ENCODE data around the gene COPB1.

Gene COPB1

GRCh38 chr11:14502039-14502438 lies 2.4 kb upstream of the COPB1 start:
- DNase-seq = no peak

DNA sequence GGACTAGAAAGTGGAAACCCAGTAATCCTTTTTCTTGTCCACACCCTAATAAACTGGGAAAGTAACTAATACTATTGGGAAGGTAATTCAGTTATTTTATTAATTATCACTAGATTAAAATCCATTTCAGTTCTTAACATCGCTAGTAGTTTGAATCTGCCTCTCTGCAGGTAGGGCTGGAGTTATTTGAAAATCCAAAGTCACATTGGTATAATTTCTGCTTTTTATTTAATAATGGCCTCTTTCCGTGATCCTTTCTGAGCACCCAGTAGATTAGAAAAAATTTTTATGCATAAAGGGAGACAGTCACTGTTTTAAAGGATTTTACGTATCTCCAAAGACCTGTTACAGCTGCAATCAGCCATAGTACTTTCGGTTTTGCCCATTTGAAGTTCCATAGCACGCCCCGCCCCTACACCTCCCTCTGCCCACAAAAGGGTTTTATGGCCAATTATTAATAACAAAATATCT lies 605 bp upstream of the COPB1 start:
- DNase-seq = no peak

DNA sequence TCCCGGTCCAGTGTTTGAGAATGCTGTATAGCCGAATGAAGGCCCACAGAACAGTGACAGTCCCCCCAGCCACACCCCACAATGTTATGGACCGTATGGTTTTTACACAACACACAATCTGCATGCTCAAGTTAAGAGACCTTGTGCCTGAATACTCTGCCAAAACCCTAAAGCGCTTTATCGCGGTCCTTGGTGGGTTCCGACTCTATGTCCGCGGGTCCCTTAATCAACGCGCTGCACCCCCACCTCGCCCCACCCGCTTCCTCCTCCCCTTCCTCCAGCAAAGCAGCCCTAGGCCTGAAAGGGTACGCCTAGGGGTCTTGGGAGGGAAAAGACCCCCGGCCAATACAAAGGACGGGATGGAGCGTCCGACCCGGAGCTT lies 442 bp downstream of the COPB1 start:
- peak; percentile 75 for DNase-seq

DNA sequence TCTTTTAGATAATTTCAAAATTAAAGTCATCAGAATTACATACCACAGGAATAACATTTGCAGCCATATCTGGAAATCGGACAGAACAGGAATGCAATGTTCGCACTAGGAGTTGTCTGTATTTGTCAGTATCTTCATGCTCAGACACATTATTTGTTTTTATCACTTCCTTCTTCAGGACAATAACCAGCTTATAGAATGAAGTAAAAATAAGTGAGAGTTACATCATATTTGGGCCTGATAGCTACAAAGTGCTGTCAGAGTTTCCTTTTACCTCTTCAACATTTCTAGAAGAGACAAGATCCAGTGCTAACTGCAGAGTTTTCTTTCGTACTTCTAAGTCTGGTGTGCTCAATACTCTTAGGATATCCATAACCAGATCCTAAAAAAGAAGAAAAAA lies 18.9 kb downstream of the COPB1 start:
- DNase-seq = no peak

DNA sequence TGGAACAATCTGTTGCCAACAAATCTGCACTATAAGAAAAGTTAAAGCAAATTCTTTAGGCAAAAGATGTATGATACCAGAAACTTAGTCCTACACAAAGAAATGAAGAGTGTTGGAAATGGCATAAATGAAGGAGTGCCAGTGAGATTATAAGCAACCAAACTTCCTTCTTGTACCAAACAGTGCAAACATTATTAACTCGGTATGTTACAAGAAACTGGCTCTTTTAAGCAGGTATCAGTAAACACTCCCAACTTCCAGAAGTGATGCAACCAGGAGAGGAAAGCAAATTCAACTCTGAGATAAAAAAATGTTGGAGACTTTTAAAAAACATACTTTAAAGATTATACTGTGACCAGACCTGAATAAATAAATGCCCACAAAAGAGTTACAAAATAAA lies 28.5 kb downstream of the COPB1 start:
- no peak for DNase-seq

GRCh38 chr11:14463623-14464022 lies 36.0 kb downstream of the COPB1 start:
- no peak for DNase-seq

DNA sequence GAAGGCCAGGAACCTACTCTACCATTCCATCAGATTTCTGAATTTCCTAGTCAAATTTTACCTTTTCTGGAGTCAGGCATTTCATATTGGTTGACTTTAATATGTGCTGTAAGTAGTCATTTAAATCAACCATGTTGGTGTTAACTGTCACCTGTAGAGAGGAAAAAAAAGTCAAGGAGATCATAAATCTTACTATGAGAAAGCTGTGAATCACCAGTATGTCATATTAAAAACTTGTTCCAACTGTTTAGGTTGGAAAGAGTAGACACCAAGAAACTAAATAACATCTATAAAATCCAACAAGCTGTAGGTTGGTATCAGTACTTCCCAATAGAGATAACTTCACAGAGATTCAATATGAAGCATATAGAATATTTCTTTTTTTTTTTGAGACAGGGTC lies 39.5 kb downstream of the COPB1 start:
- no peak for DNase-seq

GRCh38 chr11:14458377-14458776 lies 41.2 kb downstream of the COPB1 start:
- DNase-seq = no peak

- no peak for DNase-seq
Measured at GRCh38 chr11:14455648-14456430, 43.8 kb downstream of the COPB1 start.

DNA sequence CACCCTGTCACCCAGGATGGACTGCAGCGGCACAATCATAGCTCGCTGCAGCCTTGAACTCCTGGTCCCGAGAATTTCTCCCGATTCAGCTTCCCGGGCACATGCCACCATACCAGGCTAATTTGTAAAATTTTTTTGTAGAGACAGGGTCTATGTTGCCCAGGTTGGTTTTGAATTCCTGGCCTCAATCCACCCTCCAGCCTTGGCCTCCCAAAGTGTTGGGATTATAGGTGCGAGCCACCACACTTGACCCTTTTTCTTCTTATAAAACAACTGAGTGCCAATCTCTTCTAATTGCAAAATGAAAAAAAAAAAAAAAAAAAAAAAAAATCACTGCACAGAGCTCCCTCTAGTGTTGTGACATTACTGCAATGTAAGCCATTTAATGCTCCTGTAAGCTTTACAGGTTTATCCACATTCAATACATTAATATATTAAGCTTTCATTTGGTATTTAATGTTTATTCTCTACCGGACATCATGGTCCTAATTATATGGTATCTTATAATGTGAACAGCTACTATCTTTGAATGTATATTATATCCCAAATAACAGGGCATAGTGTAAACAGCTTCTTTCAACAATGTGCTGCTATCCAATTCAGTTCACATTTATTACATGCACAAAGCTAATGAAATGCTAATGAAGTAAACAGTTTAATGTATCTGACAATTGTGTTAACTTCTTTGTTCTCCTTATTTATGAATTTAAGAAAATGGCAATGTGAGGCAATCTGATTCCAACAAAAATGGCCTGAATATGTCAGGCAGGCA lies 44.6 kb downstream of the COPB1 start:
- DNase-seq = no peak

DNA sequence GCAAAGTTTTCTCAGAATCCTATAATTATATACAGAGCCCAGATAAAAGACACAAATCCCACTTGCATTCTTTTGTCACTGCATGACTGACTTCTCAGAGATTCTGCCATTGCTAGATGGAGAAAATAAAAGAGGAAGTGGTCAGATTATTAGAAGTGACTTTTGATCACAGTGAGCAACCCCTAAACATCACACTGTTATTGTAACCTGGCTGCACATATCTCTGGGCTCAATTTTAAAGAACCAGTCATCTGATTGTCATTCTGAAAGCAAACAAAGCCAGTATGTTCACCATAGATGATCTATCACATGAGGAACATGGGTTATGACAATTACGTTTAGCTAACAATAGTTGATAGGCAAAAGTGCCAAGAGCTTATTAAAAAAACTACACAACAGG lies 47.8 kb downstream of the COPB1 start:
- no peak for DNase-seq

- no peak for DNase-seq
Measured at GRCh38 chr11:14449302-14449714, 50.3 kb downstream of the COPB1 start.

DNA sequence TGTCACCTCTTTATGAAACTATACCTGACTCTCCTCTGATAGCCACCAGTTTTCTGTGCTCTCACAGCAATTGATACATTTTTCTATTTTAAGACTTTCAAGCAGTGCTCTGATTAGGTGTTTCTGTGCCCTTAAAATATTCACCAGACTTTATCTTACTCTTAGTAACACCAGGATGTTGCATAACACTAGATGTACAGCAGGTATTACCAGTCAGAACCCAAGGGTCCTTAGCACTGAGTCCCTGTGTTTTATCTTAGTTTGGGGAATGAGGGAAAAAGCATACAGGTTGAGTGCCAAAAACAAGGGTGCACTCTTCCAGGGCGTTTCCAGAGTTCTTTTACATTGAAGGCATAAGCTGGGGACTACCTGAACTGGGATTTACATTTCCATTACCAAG lies 51.4 kb downstream of the COPB1 start:
- no peak for DNase-seq

DNA sequence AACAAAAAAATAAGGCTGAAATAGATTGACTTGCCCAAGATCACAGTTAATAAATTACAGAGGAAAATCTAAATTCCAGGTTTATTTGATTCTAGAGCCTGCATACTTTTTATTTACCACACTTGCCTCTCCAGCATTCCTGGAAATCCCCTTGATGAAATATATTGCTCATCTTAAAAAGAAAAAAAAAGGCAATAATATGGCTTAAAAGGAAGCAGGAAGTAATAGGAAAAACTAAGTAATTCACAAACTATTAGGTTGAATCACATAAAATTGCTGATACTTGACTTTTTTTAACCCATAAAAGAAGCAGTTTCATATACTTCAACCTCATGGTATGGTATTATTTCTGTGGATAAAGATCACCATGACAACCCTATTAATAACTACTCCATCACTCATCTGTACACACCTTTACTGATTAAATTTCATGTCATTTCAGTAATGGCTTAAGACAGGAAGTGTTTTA lies 52.9 kb downstream of the COPB1 start:
- no peak for DNase-seq

GRCh38 chr11:14445542-14446530 lies 53.8 kb downstream of the COPB1 start:
- no peak for DNase-seq

DNA sequence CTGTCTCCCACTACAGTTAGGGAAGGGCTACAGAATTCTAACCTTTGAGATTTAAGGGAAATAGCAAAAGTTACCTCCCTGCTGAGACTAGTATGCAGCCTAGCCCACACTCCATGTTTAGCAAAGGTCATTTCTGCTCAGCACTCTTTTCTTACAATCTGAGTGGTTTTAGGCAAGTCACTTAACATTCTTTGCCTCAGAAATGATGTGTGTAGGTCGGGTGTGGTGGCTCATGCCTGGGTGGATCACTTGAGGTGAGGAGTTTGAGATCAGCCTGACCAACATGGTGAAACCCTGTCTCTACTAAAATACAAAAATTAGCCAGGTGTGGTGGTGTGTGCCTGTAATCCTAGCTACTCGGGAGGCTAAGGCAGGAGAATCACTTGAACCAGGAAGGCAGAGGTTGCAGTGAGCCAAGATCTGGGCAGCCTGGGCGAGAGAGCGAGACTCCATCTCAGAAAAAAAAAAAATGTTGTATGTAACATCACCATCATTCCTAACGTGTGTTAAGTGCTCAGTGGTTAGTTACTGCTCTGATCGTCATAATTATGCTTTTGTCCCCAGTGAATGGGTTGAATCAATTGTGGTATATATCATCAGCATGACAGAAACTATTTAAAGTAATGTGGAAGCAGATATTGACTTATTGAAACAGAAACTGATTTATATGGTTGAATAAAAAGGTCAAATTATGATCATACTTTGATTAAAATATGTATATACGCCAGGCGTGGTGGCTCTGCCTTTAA lies 55.0 kb downstream of the COPB1 start:
- DNase-seq = no peak

DNA sequence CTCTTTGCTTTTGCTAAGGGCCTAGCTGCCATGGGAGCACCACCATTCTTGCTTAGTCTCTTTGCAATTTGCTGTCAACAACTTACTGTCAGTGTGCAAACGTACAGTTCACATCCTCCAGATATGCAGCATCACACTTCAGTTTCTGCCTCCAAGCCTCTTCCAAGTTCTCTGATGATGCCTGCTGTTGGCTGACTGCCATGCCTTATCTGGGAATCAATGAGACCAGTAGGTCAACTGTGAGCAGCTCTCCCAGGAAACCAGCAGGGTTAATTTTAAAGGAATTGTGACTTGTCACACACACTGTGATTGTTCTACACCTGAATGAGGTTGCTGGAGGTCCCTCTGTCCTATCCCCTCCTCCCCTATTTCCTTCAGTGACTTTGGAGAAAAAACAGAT lies 56.0 kb downstream of the COPB1 start:
- no peak for DNase-seq

DNA sequence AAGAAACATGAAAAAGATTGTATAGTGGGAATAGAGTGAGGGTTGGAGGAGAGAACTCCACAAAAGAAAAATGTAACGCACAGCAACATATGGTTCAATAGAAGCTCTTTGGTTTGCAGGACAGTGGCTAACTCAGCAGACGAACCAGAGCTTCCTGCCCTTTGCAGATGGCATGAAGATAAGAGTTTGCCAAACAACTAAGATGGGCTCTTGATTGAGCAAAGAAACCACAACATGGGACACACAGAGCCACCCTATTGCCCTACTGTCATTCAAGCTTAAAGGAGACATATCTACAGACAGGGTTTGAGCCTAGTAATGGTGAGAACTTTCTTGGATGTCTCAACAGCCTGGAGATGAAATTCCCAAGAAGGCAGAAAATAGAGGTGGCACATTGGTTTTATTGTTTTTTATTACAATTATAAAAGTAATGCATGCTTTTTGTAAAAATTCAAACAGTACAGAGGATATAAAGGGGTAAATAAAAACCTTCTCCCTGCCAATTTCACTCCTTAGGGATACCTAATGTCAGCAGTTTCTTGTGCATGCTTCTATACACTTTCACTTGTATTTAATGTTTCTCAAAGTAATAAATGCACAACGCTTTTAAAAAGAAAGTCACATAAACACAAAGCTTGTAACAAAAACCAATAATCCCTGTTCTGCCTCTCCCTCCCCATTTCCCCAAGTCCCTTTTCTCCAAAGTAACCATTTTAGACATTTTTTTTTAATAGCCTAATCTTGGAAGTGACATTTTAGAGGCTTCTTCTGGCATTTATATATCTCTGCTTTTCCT lies 63.7 kb downstream of the COPB1 start:
- DNase-seq = no peak

GRCh38 chr11:14425621-14426020 lies 74.0 kb downstream of the COPB1 start:
- no peak for DNase-seq

DNA sequence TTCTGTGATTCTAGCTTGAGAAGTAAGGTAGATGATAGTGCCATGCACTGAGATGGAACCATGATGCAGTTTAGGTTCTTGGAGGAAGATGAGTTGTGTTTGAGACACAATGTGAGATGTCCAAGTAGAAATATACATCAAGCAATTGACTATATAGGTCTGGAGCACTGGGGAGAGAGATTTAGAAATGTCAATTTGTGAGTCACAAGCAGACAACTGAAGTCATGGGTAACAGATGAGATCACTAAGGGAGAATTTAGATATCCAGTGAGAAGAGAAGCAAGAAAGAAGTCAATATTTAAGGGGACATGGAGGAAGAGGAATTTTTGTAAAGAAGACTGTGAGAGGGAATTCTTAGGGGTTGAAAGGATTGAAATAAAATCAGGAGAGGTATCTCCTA lies 75.5 kb downstream of the COPB1 start:
- DNase-seq = no peak

DNA sequence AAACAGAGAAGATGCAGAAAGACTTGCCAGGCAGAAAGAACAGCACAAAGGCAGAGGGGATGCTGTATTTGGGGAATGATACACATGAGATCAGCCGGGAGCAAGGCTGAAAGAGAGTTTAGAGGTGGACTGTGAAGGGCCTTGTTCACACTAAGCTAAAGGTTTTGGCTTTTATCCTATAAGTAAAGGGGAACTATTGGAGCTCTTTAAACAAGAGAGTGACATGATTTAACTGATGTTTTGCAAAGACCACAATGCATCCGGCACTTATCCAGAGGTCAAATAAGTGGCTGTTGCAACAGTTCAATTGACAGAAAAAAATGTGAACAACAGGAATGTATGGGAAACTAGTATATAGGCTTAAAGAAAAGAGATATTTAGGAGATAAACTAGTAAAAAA lies 76.0 kb downstream of the COPB1 start:
- DNase-seq = no peak
